OCI-LY7 (cell line): ENCODE data around the gene PPFIA2. TPM values are rescaled to one million over a fixed set of nuclear protein-coding genes. Genes with fewer than 3 reads are reported as not detected.

ENCODE experiments used
- BruUV-seq: library from RNA; stranded (reverse); fragments of 400-500 nt; replicated peaks from 2 replicates; lab custom pipeline; 2021; lab: Mats Ljungman, UMichigan
- CTCF ChIA-PET: fragments of 300-600 bp; sonication (Branson Sonifier 250); formaldehyde crosslinking; loops from one replicate; lab custom pipeline; 2022; ENCODE audit warnings: antibody characterized with exemption; ENCODE audit not compliant: unreplicated experiment; lab: Charles Lee
- POLR2A ChIA-PET: fragments of 300-600 bp; sonication (Branson Sonifier 250); formaldehyde crosslinking; loops from one replicate; lab custom pipeline; 2022; ENCODE audit warnings: antibody characterized with exemption; lab: Charles Lee
- DNase-seq: peaks from one replicate; pipeline ENCODE4 v3.0.0-alpha.2; 2015; ENCODE audit warnings: low spot score
- H2AFZ ChIP-seq: fragments of 200-600 bp; sonication (generic), shearing (Covaris generic); 2 replicates; pipeline ENCODE4 v1.6.1; 2014; ENCODE audit warnings: mild to moderate bottlenecking, antibody characterized with exemption, low read length, moderate library complexity
- H3K27ac ChIP-seq: fragments of 200-600 bp; sonication (generic); 2 replicates; pipeline ENCODE4 v1.5.1; 2014; ENCODE audit warnings: mixed run types, low read depth, mild to moderate bottlenecking, moderate library complexity, low read length, inconsistent platforms; ENCODE audit not compliant: poor library complexity, severe bottlenecking
- H3K36me3 ChIP-seq: fragments of 200-600 bp; sonication (generic); 2 replicates; pipeline ENCODE4 v1.6.1; 2014; ENCODE audit warnings: mild to moderate bottlenecking, antibody characterized with exemption, low read length, moderate library complexity, mixed read lengths; ENCODE audit not compliant: insufficient read depth
- H3K4me1 ChIP-seq: fragments of 200-600 bp; sonication (generic); 2 replicates; pipeline ENCODE4 v1.5.1; 2014; ENCODE audit warnings: mild to moderate bottlenecking, low read length; ENCODE audit not compliant: insufficient read depth, poor library complexity, severe bottlenecking
- H3K4me2 ChIP-seq: fragments of 200-600 bp; sonication (generic); 2 replicates; pipeline ENCODE4 v1.6.1; 2014; ENCODE audit warnings: mild to moderate bottlenecking, low read length
- H3K4me3 ChIP-seq: fragments of 200-600 bp; sonication (generic); 2 replicates; pipeline ENCODE4 v1.5.1; 2014; ENCODE audit warnings: mild to moderate bottlenecking, low read depth, low read length; ENCODE audit not compliant: poor library complexity, severe bottlenecking
- H3K79me2 ChIP-seq: fragments of 200-600 bp; sonication (generic); 2 replicates; pipeline ENCODE4 v1.6.1; 2016; ENCODE audit warnings: low read depth, mild to moderate bottlenecking, low read length, moderate library complexity, mixed read lengths; ENCODE audit not compliant: insufficient read depth
- H3K9me2 ChIP-seq: fragments of 200-600 bp; sonication (generic); 2 replicates; pipeline ENCODE4 v1.6.1; 2016; ENCODE audit warnings: mild to moderate bottlenecking, low read length, mixed read lengths; ENCODE audit not compliant: insufficient read depth
- H3K9me3 ChIP-seq: fragments of 200-600 bp; sonication (generic); 2 replicates; pipeline ENCODE4 v1.6.1; 2014; ENCODE audit warnings: mild to moderate bottlenecking, mixed run types, low read length, mixed read lengths
- H4K20me1 ChIP-seq: fragments of 200-600 bp; sonication (generic); 2 replicates; pipeline ENCODE4 v1.6.1; 2014; ENCODE audit warnings: mild to moderate bottlenecking, antibody characterized with exemption, low read length, moderate library complexity, mixed read lengths; ENCODE audit not compliant: insufficient read depth
- CTCF ChIP-seq: fragments of 200-600 bp; sonication (generic); conservative IDR thresholded peaks from 2 replicates; pipeline ENCODE4 v1.5.1; 2014; ENCODE audit warnings: mild to moderate bottlenecking, antibody characterized with exemption, low read length, moderate library complexity, mixed read lengths
- EZH2phosphoT487 ChIP-seq: fragments of 200-600 bp; sonication (generic); IDR thresholded peaks from 2 replicates; pipeline ENCODE4 v1.6.1; 2018; ENCODE audit warnings: low read depth, borderline replicate concordance, mild to moderate bottlenecking, mixed run types, antibody characterized with exemption, low read length, moderate library complexity, mixed read lengths
- intact Hi-C: fragments of 100-400 bp; cut with micrococcal nuclease; formaldehyde crosslinking; loops from one replicate; pipeline ENCODE4 v1.10.0; 2022; ENCODE audit not compliant: unreplicated experiment
- total RNA-seq, 2 experiments: library from RNA; depleted of rRNA in 1 of 2; stranded (reverse); fragments of >200 nt in 1 of 2; shearing (Covaris generic) in 1 of 2; gene quantifications; 2 replicates each; pipeline ENCODE4 v1.2.3, GENCODE V29; 2014 to 2022

Gene PPFIA2
- total RNA-seq, 2 experiments from 2014 or later = not detected

GRCh38 chr12:81274637-81275529 is 484.3 kb downstream of the PPFIA2 start:
- H3K27ac ChIP-seq = no peak overlapping the region
- H2AFZ ChIP-seq = no peak overlapping the region
- BruUV-seq = no TSS peak
- no peak overlapping the region for H3K4me2 ChIP-seq
- H3K9me2 ChIP-seq = no peaks in the 10 kb centered on the region
- no peak for DNase-seq
- no peaks in the 10 kb centered on the region for H3K79me2 ChIP-seq
- intact Hi-C loops = no loop called here
- no peaks in the 10 kb centered on the region for H3K4me1 ChIP-seq
- H3K4me3 ChIP-seq = no peak overlapping the region
- no peak for TF ChIP-seq CTCF
- TF ChIP-seq EZH2phosphoT487 = no peak
- H3K9me3 ChIP-seq = no peaks in the 10 kb centered on the region
- ChIA-PET POLR2A (no interaction called here), CTCF (no interaction called here)
- H3K36me3 ChIP-seq = no peaks in the 10 kb centered on the region
- no peaks in the 10 kb centered on the region for H4K20me1 ChIP-seq

- Histone ChIP-seq H3K4me1 (no peaks in the 10 kb centered on the region), H3K9me3 (no peaks in the 10 kb centered on the region), H3K36me3 (no peaks in the 10 kb centered on the region), H3K27ac (no peak overlapping the region), H2AFZ (no peak overlapping the region), H4K20me1 (no peaks in the 10 kb centered on the region), H3K4me3 (no peak overlapping the region), H3K79me2 (no peaks in the 10 kb centered on the region), H3K9me2 (no peaks in the 10 kb centered on the region), H3K4me2 (no peak overlapping the region)
- POLR2A ChIA-PET = no interaction called here
- CTCF ChIA-PET = no interaction called here
- no peak for DNase-seq
- intact Hi-C loops = no loop called here
- TF ChIP-seq CTCF (no peak), EZH2phosphoT487 (no peak)
- BruUV-seq = no TSS peak
Observed at GRCh38 chr12:81270385-81270784, 488.8 kb downstream of the PPFIA2 start.

- no TSS peak for BruUV-seq
- intact Hi-C loops = no loop called here
Observed at GRCh38 chr12:81263072-81263471, 496.1 kb downstream of the PPFIA2 start.

More at GRCh38 chr12:81263072-81263471, 496.1 kb downstream of the PPFIA2 start:
- no peak overlapping the region for H3K27ac ChIP-seq
- H3K9me3 ChIP-seq = no peaks in the 10 kb centered on the region
- H3K4me1 ChIP-seq = no peaks in the 10 kb centered on the region
- H2AFZ ChIP-seq = no peak overlapping the region
- no peak for DNase-seq
- H3K4me2 ChIP-seq = no peak overlapping the region
- no peak for TF ChIP-seq EZH2phosphoT487
- no peak for TF ChIP-seq CTCF
- no peak overlapping the region for H3K4me3 ChIP-seq
- H3K9me2 ChIP-seq = no peaks in the 10 kb centered on the region
- no peaks in the 10 kb centered on the region for H3K36me3 ChIP-seq
- no peaks in the 10 kb centered on the region for H4K20me1 ChIP-seq
- POLR2A ChIA-PET = no interaction called here
- CTCF ChIA-PET = no interaction called here
- no peaks in the 10 kb centered on the region for H3K79me2 ChIP-seq
